ENCODE measurements around the gene AADAC.
"Not testable (repeated sequence)": the region's sequence is repeated elsewhere in the genome, so short reads cannot be mapped to it uniquely, and the experiment has no call there.

The AADAC gene

DNA sequence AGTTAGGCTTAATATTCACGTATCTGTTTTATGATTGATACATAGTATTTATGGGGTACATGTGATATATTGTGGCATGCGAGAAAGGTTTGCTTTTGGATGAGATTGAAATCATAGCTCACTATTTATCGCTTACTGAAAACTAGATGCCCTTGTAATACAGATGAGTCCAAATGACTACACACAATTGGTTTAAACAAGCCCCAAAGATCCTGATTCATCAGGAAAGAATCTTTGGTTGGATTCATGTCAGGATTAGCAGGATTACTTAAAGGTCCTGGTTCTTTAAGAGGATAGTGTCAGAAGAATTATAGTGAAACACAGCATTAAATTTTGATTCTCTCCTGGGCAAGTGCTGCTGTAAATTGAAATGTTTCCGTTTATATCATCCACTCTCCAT is 18.6 kb upstream of the AADAC start:
- intact Hi-C loops (cut with DNase I): no loop called here

GRCh38 chr3:151796105-151796680 is 17.7 kb upstream of the AADAC start:
- DNase-seq: no peak
- intact Hi-C loops (cut with DNase I): no loop called here

More for the DNA sequence above, 18.6 kb upstream of the AADAC start:
- DNase-seq: no peak

- DNase-seq: no peak
- intact Hi-C loops (cut with DNase I): no loop called here
These were observed 15.4 kb upstream of the AADAC start for GRCh38 chr3:151798466-151798865.

GRCh38 chr3:151800431-151800830 is 13.5 kb upstream of the AADAC start:
- intact Hi-C loops (cut with DNase I): no loop called here
- no peak for DNase-seq

DNA sequence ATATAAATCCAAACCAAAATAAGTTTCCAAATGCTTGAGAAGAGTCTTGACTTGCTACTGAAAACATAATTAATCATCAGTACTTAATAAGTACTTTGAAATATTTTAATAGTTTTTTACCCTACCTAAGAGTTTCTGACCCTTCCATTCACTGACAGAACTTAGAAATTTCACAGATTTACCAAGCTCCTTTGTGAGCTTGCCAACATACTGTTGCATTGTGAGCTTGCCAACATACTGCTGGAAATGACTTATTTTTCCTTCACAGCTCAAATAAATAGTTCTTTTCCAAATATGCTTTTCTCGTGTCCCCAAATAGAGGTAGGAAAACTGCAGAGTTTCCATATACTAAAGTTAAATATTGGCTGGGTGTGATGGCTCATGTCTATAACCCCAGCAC is 9.6 kb upstream of the AADAC start:
- intact Hi-C loops (cut with DNase I): no loop called here
- no peak for DNase-seq

- DNase-seq: no peak
- intact Hi-C loops (cut with DNase I): no loop called here
These were observed 7.1 kb upstream of the AADAC start for GRCh38 chr3:151806838-151807237.

GRCh38 chr3:151808926-151809325 is 5.0 kb upstream of the AADAC start:
- intact Hi-C loops (cut with DNase I); DNase-seq: not testable (repeated sequence)

DNA sequence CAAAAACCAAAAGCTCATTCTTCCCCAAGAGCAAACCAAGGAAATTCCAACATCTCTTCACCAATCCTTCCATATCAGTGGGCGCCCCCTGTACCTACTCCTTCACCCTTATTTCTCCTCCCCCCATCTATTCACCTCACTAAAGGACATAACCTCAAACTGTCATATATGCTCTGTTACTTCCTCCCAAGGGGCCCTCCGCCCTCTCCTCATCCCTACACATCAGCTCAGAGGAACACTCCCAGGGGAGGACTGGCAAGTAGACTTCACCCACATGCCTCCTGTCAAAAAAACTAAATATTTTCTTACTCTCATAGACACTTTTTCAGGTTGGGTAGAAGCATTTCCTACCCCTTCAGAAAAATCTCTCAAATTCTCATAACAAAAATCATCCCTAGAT is 2.4 kb upstream of the AADAC start:
- DNase-seq: no peak

GRCh38 chr3:151814588-151814987 is 672 bp downstream of the AADAC start:
- intact Hi-C loops (cut with DNase I): no loop called here
- no peak for DNase-seq

More for the DNA sequence above, 2.4 kb upstream of the AADAC start:
- intact Hi-C loops (cut with DNase I): no loop called here

- intact Hi-C loops (cut with DNase I): no loop called here
- peak in 1 of 10 donors; percentile 78 for DNase-seq
These were observed 2.2 kb downstream of the AADAC start for GRCh38 chr3:151816091-151816604.

GRCh38 chr3:151817473-151817872 is 3.6 kb downstream of the AADAC start:
- no peak for DNase-seq
- intact Hi-C loops (cut with DNase I): no loop called here

DNA sequence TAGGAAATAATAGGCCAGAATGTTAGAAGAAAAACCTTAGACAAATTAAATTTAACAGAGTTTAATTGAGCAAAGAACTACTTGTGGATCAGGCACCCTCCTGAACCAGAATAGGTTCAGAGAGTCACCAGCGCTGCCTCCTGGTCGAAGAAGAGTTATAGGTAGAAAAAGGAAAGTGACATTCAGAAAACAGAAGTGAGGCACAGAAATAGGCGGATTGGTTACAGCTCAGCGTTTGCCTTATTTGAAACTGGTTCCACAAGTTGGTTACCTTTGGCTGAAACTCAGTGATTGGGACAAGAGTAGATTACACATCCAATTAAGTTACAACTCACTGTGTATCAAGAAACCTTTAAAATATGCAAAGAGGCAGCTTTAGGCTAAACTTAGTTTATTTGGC is 4.4 kb downstream of the AADAC start:
- intact Hi-C loops (cut with DNase I): no loop called here
- DNase-seq: no peak

GRCh38 chr3:151819910-151820309 is 6.0 kb downstream of the AADAC start:
- intact Hi-C loops (cut with DNase I): no loop called here
- no peak for DNase-seq

DNA sequence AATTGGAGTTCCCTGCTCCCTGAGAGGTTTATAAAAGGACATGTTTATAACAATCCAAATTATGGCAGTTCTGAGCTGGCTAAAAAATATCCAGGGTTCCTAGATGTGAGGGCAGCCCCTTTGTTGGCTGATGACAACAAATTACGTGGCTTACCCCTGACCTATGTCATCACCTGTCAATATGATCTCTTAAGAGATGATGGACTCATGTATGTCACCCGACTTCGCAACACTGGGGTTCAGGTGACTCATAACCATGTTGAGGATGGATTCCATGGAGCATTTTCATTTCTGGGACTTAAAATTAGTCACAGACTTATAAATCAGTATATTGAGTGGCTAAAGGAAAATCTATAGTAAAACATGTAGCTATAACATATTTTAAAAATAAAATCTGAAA is 13.9 kb downstream of the AADAC start:
- intact Hi-C loops (cut with DNase I): no loop called here

DNA sequence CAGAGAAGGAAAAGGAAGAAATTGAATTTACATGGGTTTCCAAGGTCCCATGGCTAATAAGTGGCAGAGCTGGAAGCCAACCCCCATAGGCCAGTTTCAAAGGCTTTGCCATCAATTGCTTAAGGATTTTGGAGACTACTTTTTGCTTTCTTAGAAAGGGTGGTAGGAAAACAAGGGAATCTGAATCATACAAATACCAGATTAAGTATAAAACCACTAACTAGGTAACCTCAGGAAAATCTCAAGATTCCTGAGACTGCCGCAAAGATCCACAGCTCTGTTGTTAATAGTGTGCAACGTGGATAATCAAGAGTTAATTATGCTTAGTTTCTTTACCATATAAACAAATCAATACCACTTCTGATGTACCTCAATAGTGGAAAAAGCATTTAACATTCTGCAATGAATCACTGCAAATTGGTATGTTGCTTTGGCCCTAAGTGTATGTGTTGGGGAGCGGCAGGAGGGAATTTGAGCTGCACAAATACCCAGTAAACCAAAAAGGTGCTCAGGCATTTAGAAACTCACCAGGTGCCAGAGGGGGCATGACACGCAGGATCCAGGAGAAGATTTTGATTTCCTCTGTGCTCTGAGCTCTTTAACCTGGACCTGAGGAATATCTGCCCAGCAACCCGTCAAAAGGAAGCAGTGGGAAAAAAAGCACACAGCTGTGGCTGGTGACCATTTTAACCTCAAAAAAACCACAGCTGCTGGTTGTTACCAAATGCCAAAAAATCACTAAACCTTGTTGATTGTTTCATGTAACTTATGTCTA is 22.0 kb downstream of the AADAC start:
- DNase-seq: no peak
- intact Hi-C loops (cut with DNase I): no loop called here

More for the DNA sequence above, 13.9 kb downstream of the AADAC start:
- no peak for DNase-seq

DNA sequence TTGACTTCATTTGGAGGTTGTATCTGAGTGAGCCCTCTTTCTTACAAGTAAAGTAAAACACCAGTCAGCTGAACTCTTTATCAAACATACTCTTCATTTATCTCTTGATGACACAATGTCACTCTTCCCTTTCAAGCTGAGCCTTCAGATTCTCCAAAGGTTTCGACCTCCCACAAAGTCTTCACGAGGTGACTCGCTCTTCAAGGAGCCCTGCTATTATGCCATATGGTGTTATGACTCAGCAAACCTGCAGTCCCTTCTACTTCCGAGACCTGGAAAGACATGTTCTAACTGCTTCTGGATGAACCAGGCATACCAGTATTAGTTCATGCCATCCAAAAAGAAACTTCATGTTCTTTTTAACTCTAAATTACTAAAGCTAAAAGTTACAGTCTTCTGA is 23.1 kb downstream of the AADAC start:
- DNase-seq: no peak
- intact Hi-C loops (cut with DNase I): no loop called here

DNA sequence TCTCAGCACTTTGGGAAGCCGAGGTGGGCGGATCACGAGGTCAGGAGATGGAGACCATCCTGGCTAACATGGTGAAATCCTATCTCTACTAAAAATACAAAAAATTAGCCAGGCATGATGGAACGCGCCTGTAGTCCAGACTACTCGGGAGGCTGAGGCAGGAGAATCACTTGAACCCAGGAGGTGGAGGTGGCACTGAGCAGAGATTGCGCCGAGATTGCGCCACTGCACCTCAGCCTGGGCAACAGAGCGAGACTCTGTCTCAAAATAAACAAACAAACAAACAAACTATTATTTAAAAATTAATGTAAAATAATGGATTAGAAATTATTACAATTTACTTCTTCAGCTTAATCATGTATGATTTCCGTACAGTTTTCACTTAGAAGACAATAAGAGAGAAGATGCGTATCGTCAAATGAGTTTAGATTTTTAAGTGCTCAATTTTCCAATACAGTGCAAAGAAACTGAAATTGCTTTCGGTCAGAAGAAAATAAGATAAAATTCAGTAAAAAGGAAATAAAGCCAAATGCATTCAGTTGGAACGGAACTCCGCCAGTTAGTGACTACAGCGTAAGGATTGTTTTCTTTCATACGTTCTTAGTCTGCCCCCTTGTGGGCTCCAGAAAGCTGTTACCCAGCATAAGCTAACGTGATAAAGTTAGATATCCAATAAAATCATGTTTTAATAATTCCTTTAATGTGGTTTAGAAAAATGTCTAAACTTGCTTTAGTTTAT is 24.8 kb downstream of the AADAC start:
- intact Hi-C loops (cut with DNase I): loop anchor here (1.0 to 2.0 kb wide), 3 partner anchors 399 to 612 kb away; no protein-coding TSS in a partner anchor
- peak in 5 of 10 donors; percentile 18 to 71 (median 46) for DNase-seq

- no peak for DNase-seq
- intact Hi-C loops (cut with DNase I): loop anchor here (1.0 to 2.0 kb wide), 3 partner anchors 400 to 612 kb away; no protein-coding TSS in a partner anchor
These were observed 25.4 kb downstream of the AADAC start for GRCh38 chr3:151839313-151839631.

DNA sequence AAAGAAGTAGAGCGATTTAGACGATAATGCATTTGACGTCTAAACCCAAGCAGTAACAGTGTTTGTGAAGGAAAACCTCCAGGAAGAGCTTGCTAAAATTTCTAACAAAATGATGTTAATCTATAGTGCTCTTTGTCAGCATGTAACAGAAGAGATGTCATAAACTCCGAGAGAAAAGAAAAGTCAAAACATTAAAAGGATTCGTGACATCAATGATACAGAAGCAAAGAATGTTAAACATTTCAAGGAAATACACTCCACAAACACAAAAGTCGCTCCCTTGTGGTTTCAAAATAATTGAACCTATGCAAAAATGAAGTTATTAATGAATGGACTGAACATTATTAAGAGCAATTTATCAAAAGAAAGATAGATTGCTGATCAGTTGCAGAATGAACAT is 27.9 kb downstream of the AADAC start:
- intact Hi-C loops (cut with DNase I): no loop called here
- no peak for DNase-seq

DNA sequence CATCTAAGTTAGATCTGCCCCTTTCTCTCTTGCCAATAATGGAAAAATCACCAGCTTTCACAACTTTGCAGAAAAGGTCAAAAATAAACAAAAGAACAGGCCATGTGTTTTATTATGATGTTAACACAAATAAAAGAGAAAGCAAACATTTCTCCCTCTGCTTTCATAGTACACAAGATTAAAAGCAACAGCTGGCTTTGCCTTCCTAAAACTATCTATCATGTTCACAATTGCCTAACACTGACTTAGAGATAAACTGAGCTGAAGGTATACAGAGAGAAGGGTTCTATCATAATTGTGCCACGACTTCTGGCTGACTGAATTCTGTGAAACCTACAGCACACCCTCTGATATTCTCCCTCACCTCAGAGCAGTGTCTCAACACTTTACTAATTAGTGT is 29.4 kb downstream of the AADAC start:
- DNase-seq: no peak
- intact Hi-C loops (cut with DNase I): no loop called here

DNA sequence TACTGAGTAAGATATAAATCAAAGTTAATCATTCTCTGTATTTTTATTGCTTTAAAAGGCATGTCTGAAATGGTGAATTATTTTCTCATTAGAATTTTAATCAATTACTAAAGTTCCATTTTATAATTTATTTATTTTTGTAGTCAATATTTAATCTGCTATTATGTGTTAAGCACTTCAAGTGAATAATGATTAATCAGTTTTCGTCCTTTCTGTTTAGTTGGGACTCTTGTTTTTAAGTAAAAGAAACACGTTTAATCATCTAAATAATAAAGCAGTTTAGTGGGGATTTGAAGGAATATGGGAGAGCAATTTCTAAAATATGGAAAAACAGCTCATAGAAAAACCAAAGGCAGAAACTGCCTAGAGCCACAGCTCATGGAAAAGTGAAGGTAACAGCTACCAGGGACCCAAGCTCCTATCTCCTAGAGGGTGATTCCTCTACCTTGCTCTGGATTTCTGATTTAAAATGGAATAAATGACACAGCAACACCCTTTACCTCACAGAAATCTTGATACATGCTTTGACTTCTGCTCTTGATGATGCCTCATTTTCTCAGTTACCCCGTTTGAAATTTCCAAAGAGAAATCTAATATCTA is 31.5 kb downstream of the AADAC start:
- intact Hi-C loops (cut with DNase I): no loop called here
- DNase-seq: no peak
